KMS-11 (cell line): ENCODE results near the gene TSPOAP1.
A peak's percentile ranks its signal among the peaks of the same experiment; 100 is the strongest.
"Not testable (repeated sequence)": the region's sequence is repeated elsewhere in the genome, so short reads cannot be mapped to it uniquely, and the experiment has no call there.

Experiments used
- H2AFZ ChIP-seq: fragments of 200-600 bp; sonication (generic); 2 replicates; pipeline ENCODE4 v1.6.1; 2016; ENCODE audit warnings: antibody characterized with exemption, mixed run types, low read depth
- H3K27ac ChIP-seq: fragments of 200-600 bp; sonication (generic); 2 replicates; pipeline ENCODE4 v1.6.1; 2016; ENCODE audit warnings: mild to moderate bottlenecking, mixed run types
- H3K27me3 ChIP-seq: fragments of 200-600 bp; sonication (generic); 2 replicates; pipeline ENCODE4 v1.6.1; 2017; ENCODE audit warnings: mild to moderate bottlenecking, low read depth, mixed run types, moderate library complexity; ENCODE audit not compliant: insufficient read depth
- H3K36me3 ChIP-seq: fragments of 200-600 bp; sonication (generic); 2 replicates; pipeline ENCODE4 v1.6.1; 2017; ENCODE audit warnings: mild to moderate bottlenecking, mixed run types; ENCODE audit not compliant: insufficient read depth
- H3K4me1 ChIP-seq: fragments of 200-600 bp; sonication (generic); 2 replicates; pipeline ENCODE4 v1.6.1; 2016; ENCODE audit warnings: mild to moderate bottlenecking, low read depth, mixed run types; ENCODE audit not compliant: poor library complexity, severe bottlenecking
- H3K4me2 ChIP-seq: fragments of 200-600 bp; sonication (generic); 2 replicates; pipeline ENCODE4 v1.7.0; 2016; ENCODE audit warnings: mild to moderate bottlenecking, mixed run types
- H3K4me3 ChIP-seq: fragments of 200-600 bp; sonication (generic); IDR thresholded peaks from 2 replicates; pipeline ENCODE4 v1.6.1; 2017; ENCODE audit warnings: low read depth, low read length, mixed read lengths; ENCODE audit not compliant: insufficient read depth
- H3K79me2 ChIP-seq: fragments of 200-600 bp; sonication (generic); 2 replicates; pipeline ENCODE4 v1.6.1; 2016; ENCODE audit warnings: low read depth, mixed run types; ENCODE audit not compliant: insufficient read depth
- H3K9ac ChIP-seq: fragments of 200-600 bp; sonication (generic); 2 replicates; pipeline ENCODE4 v1.6.1; 2016; ENCODE audit warnings: mild to moderate bottlenecking, mixed run types
- H4K20me1 ChIP-seq: fragments of 200-600 bp; sonication (generic); 2 replicates; pipeline ENCODE4 v1.6.1; 2016; ENCODE audit warnings: mild to moderate bottlenecking, mixed run types; ENCODE audit not compliant: insufficient read depth
- CTCF ChIP-seq: fragments of 200-600 bp; sonication (generic); conservative IDR thresholded peaks from 2 replicates; pipeline ENCODE4 v1.6.1; 2017; ENCODE audit warnings: low read depth, mild to moderate bottlenecking, antibody characterized with exemption, low read length, moderate library complexity, mixed read lengths

Gene TSPOAP1

GRCh38 chr17:58343131-58343530 is 14.5 kb upstream of the TSPOAP1 start:
- Histone ChIP-seq H2AFZ (no peak overlapping the region), H3K4me1 (peaks cover 96% of the 10 kb centered on the region), H3K4me2 (peak overlapping the region; percentile 95), H3K27ac (peak overlapping the region; percentile 96), H4K20me1 (no peaks in the 10 kb centered on the region), H3K9ac (peak overlapping the region; percentile 57), H3K79me2 (peaks cover 83% of the 10 kb centered on the region), H3K27me3 (no peaks in the 10 kb centered on the region), H3K4me3 (no peak overlapping the region), H3K36me3 (no peaks in the 10 kb centered on the region; the same call in 1 of the 2 replicates)
- TF ChIP-seq CTCF, result no peak

DNA sequence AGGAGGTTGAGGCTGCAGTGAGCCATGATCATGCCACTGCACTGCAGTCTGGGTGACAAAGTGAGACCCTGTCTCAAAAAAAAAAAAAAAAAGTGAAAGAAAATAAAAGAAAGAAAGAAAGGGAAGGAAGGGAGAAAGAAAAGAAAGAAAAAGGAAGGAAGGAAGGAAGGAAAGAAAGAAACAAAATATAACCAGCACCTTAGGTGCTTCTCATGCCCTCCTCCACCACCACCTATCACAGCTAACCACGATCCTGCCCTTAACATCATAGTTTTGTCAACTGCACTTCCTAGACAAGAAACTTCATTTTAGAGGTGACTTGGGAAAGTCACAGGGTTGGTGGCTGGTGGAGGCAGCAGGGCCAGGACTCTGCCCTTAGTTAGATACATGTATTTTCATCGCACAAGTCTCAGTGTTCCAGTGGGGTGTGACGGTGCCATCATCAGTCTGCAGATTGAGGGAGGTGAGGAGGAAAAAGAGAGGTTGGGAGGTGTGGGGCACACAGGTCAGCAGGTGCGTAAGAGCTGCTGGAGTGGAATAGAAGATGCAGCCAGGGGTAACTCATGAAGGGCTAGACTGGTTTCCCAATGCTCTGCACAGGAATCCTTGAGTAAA is 13.4 kb upstream of the TSPOAP1 start:
- no peak for TF ChIP-seq CTCF
- Histone ChIP-seq H3K4me3 (no peak overlapping the region), H4K20me1 (no peaks in the 10 kb centered on the region), H3K79me2 (peaks cover 80% of the 10 kb centered on the region), H3K4me2 (peak overlapping the region; percentile 95), H2AFZ (no peak overlapping the region), H3K9ac (peak overlapping the region; percentile 57; the same call in 1 of the 2 replicates), H3K36me3 (no peaks in the 10 kb centered on the region; the same call in 1 of the 2 replicates), H3K27ac (peak overlapping the region; percentile 96), H3K27me3 (no peaks in the 10 kb centered on the region), H3K4me1 (peaks cover 88% of the 10 kb centered on the region)

DNA sequence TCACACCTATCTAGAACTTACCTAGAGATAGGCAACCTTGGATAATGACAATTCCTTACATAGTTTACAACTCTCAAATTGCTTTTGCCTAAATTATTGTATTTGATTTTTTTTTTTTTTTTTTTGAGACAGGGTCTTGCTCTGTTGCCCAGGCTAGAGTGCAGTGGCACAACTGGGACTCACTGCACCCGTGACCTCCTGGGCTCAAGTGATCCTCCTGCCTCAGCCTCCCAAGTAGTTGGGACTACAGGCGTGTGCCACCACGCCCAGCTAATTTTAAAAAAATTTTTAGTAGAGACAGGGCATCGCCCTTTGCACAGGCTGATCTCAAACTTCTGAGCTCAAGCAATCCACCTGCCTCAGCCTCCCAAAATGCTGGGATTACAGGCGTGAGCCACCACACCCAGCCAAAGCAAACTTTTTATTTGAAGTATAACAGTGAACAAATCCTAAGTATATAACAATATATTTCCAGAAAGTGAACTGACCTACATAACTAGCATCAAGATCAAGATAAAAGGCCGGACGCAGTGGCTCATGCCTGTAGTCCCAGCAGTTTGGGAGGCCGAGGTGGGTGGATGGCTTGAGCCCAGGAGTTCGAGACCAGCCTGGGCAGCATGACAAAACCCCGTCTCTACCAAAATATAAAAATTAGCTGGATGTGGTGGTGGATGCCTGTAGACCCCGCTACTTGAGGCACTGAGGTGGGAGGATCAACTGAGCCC is 12.7 kb upstream of the TSPOAP1 start:
- H2AFZ ChIP-seq, H3K27me3 ChIP-seq, H3K4me3 ChIP-seq, H3K9ac ChIP-seq, H3K36me3 ChIP-seq, H4K20me1 ChIP-seq: not testable (repeated sequence)
- Histone ChIP-seq H3K4me2 (peak overlapping the region; percentile 95), H3K4me1 (peaks cover 88% of the 10 kb centered on the region), H3K79me2 (peaks cover 78% of the 10 kb centered on the region), H3K27ac (peak overlapping the region; percentile 96)

DNA sequence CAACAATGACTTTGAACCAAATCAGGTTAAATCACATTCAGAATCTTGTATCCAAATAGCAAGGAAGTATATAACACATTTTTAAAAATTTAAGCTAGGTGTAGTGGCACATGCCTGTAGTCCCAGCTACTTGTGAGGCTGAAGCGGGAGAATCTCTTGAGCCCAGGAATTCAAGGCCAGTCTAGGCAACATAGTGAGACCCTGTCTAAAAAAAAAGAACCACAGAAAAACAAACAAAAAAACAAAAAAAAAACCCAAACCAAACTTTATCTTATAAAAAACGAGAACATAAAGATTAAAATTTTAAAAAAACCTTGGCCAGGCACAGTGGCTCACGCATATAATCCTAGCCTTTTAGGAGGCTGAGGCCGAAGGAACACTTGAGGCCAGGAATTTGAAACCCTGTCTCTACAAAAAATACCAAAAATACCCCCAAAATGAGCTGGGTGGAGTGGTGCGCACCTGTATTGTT is 11.8 kb upstream of the TSPOAP1 start:
- no peaks in the 10 kb centered on the region for H3K27me3 ChIP-seq
- peak overlapping the region; percentile 95 for H3K4me2 ChIP-seq
- H3K79me2 ChIP-seq, result peaks cover 73% of the 10 kb centered on the region
- H3K4me3 ChIP-seq, result peak overlapping the region; percentile 11
- no peak overlapping the region for H2AFZ ChIP-seq
- no peaks in the 10 kb centered on the region for H3K36me3 ChIP-seq
- no peaks in the 10 kb centered on the region for H4K20me1 ChIP-seq
- TF ChIP-seq CTCF, result no peak
- H3K4me1 ChIP-seq, result peaks cover 86% of the 10 kb centered on the region
- peak overlapping the region; percentile 100; the same call in 1 of the 2 replicates for H3K9ac ChIP-seq
- H3K27ac ChIP-seq, result peak overlapping the region; percentile 96
